ENCODE data around the gene COL23A1. TPM values are rescaled to one million over a fixed set of nuclear protein-coding genes. Genes with fewer than 3 reads are reported as not detected.

COL23A1 gene
- total and polyA plus RNA-seq, 2 experiments from 2014 or later = 4.8 to 8.2 TPM

DNA sequence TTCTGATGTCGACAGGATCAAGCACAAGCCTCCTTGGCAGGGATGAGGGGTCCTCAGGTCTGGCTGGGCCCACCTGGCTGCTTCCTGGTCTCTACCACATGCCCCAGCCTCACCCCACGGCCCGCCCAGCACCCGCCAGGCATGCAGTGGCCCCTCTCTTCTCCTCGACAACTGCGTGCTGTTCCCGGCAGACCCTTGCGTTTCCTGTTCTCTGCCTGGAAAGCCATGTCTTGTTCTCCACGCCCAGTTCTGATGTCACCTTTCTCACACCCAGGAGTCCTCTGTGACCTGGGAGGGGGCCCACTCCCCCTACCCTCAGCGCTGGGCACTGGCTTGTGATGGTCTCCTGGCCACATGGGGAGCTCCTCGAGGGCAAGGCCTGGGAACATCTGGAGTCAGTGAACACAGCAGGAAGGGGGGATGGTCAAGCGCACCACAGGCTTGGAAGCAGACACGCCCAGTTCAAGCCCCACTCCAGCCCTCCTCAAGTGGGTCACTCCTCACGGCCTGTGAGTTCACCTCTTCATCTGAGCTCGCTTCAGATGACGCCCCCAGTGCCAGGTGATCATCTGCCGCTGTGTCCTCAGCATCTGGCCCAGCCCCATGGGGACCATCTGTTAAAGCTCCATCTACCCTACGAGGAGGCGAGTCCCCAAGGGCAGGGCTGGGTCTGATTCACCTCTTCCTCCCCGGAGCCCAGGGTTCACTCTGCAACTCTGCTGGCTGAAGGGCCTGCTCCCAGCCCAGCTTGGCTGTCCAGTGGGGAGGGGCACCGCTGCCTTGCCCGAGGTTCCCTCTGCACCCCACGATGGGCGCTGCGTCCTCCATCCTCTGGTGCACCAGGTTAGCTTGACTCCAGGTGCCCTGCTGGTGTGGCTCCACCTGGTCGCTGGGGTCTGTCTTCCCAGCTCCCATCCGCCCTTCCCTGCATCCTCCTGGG, 224.4 kb downstream of the COL23A1 start:
- H3K36me3 Mint-ChIP-seq (ENCODE audit: low read depth) = peaks cover 15% of the 10 kb centered on the region
- H3K4me2 ChIP-seq = no peak overlapping the region
- no peak overlapping the region for H2AFZ ChIP-seq
- H3K4me3 ChIP-seq = no peak overlapping the region
- ATAC-seq (no peak), DNase-seq (ENCODE audit: low spot score) (no peak)
- H3K27me3 ChIP-seq (ENCODE audit: insufficient read depth) = no peaks in the 10 kb centered on the region
- TF ChIP-seq STAT1 (IDR thresholded peaks at IDR 0.05; ENCODE audit: unreplicated experiment) (no peak), ZNF114 (CRISPR knock-in tag; IDR thresholded peaks at IDR 0.05) (no peak), EZH2phosphoT487 (IDR thresholded peaks at IDR 0.05; ENCODE audit: unreplicated experiment) (no peak), CREB1 (CRISPR knock-in tag; IDR thresholded peaks at IDR 0.05; ENCODE audit: low read depth) (no peak), NANOG (IDR thresholded peaks at IDR 0.05; ENCODE audit: borderline replicate concordance) (no peak), POLR2AphosphoS5 (IDR thresholded peaks at IDR 0.05; ENCODE audit: low read depth) (no peak), ZNF331 (CRISPR knock-in tag; IDR thresholded peaks at IDR 0.05; ENCODE audit: low read depth) (no peak), EZH2 (IDR thresholded peaks at IDR 0.05; ENCODE audit: low read depth, unreplicated experiment) (no peak), JUNB (IDR thresholded peaks at IDR 0.05; ENCODE audit: unreplicated experiment) (no peak)
- TF ChIP-seq, protein P1, sequence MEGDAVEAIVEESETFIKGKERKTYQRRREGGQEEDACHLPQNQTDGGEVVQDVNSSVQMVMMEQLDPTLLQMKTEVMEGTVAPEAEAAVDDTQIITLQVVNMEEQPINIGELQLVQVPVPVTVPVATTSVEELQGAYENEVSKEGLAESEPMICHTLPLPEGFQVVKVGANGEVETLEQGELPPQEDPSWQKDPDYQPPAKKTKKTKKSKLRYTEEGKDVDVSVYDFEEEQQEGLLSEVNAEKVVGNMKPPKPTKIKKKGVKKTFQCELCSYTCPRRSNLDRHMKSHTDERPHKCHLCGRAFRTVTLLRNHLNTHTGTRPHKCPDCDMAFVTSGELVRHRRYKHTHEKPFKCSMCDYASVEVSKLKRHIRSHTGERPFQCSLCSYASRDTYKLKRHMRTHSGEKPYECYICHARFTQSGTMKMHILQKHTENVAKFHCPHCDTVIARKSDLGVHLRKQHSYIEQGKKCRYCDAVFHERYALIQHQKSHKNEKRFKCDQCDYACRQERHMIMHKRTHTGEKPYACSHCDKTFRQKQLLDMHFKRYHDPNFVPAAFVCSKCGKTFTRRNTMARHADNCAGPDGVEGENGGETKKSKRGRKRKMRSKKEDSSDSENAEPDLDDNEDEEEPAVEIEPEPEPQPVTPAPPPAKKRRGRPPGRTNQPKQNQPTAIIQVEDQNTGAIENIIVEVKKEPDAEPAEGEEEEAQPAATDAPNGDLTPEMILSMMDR (conservative IDR thresholded peaks at IDR 0.05; ENCODE audit: low read depth in 2 of 2) = no peak
- TF ChIP-seq, protein P2, sequence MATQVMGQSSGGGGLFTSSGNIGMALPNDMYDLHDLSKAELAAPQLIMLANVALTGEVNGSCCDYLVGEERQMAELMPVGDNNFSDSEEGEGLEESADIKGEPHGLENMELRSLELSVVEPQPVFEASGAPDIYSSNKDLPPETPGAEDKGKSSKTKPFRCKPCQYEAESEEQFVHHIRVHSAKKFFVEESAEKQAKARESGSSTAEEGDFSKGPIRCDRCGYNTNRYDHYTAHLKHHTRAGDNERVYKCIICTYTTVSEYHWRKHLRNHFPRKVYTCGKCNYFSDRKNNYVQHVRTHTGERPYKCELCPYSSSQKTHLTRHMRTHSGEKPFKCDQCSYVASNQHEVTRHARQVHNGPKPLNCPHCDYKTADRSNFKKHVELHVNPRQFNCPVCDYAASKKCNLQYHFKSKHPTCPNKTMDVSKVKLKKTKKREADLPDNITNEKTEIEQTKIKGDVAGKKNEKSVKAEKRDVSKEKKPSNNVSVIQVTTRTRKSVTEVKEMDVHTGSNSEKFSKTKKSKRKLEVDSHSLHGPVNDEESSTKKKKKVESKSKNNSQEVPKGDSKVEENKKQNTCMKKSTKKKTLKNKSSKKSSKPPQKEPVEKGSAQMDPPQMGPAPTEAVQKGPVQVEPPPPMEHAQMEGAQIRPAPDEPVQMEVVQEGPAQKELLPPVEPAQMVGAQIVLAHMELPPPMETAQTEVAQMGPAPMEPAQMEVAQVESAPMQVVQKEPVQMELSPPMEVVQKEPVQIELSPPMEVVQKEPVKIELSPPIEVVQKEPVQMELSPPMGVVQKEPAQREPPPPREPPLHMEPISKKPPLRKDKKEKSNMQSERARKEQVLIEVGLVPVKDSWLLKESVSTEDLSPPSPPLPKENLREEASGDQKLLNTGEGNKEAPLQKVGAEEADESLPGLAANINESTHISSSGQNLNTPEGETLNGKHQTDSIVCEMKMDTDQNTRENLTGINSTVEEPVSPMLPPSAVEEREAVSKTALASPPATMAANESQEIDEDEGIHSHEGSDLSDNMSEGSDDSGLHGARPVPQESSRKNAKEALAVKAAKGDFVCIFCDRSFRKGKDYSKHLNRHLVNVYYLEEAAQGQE (IDR thresholded peaks at IDR 0.05; ENCODE audit: unreplicated experiment) = no peak
- TF ChIP-seq, protein P3, sequence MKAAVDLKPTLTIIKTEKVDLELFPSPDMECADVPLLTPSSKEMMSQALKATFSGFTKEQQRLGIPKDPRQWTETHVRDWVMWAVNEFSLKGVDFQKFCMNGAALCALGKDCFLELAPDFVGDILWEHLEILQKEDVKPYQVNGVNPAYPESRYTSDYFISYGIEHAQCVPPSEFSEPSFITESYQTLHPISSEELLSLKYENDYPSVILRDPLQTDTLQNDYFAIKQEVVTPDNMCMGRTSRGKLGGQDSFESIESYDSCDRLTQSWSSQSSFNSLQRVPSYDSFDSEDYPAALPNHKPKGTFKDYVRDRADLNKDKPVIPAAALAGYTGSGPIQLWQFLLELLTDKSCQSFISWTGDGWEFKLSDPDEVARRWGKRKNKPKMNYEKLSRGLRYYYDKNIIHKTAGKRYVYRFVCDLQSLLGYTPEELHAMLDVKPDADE (IDR thresholded peaks at IDR 0.05) = no peak
- TF ChIP-seq, protein P4, sequence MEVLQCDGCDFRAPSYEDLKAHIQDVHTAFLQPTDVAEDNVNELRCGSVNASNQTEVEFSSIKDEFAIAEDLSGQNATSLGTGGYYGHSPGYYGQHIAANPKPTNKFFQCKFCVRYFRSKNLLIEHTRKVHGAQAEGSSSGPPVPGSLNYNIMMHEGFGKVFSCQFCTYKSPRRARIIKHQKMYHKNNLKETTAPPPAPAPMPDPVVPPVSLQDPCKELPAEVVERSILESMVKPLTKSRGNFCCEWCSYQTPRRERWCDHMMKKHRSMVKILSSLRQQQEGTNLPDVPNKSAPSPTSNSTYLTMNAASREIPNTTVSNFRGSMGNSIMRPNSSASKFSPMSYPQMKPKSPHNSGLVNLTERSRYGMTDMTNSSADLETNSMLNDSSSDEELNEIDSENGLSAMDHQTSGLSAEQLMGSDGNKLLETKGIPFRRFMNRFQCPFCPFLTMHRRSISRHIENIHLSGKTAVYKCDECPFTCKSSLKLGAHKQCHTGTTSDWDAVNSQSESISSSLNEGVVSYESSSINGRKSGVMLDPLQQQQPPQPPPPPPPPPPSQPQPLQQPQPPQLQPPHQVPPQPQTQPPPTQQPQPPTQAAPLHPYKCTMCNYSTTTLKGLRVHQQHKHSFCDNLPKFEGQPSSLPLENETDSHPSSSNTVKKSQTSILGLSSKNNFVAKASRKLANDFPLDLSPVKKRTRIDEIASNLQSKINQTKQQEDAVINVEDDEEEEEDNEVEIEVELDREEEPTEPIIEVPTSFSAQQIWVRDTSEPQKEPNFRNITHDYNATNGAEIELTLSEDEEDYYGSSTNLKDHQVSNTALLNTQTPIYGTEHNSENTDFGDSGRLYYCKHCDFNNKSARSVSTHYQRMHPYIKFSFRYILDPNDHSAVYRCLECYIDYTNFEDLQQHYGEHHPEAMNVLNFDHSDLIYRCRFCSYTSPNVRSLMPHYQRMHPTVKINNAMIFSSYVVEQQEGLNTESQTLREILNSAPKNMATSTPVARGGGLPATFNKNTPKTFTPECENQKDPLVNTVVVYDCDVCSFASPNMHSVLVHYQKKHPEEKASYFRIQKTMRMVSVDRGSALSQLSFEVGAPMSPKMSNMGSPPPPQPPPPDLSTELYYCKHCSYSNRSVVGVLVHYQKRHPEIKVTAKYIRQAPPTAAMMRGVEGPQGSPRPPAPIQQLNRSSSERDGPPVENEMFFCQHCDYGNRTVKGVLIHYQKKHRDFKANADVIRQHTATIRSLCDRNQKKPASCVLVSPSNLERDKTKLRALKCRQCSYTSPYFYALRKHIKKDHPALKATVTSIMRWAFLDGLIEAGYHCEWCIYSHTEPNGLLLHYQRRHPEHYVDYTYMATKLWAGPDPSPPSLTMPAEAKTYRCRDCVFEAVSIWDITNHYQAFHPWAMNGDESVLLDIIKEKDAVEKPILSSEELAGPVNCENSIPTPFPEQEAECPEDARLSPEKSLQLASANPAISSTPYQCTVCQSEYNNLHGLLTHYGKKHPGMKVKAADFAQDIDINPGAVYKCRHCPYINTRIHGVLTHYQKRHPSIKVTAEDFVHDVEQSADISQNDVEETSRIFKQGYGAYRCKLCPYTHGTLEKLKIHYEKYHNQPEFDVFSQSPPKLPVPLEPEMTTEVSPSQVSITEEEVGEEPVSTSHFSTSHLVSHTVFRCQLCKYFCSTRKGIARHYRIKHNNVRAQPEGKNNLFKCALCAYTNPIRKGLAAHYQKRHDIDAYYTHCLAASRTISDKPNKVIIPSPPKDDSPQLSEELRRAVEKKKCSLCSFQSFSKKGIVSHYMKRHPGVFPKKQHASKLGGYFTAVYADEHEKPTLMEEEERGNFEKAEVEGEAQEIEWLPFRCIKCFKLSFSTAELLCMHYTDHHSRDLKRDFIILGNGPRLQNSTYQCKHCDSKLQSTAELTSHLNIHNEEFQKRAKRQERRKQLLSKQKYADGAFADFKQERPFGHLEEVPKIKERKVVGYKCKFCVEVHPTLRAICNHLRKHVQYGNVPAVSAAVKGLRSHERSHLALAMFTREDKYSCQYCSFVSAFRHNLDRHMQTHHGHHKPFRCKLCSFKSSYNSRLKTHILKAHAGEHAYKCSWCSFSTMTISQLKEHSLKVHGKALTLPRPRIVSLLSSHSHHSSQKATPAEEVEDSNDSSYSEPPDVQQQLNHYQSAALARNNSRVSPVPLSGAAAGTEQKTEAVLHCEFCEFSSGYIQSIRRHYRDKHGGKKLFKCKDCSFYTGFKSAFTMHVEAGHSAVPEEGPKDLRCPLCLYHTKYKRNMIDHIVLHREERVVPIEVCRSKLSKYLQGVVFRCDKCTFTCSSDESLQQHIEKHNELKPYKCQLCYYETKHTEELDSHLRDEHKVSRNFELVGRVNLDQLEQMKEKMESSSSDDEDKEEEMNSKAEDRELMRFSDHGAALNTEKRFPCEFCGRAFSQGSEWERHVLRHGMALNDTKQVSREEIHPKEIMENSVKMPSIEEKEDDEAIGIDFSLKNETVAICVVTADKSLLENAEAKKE (CRISPR knock-in tag; IDR thresholded peaks at IDR 0.05) = no peak
- H3K79me2 ChIP-seq (replicated peaks; ENCODE audit: insufficient read depth) = no peaks in the 10 kb centered on the region
- peaks cover 7% of the 10 kb centered on the region for H3K4me1 Mint-ChIP-seq
- no peaks in the 10 kb centered on the region for H3K9me2 ChIP-seq (ENCODE audit: insufficient read depth)
- H3K4me1 ChIP-seq (ENCODE audit: insufficient read depth) = no peaks in the 10 kb centered on the region
- H3K4me3 Mint-ChIP-seq = no peak overlapping the region
- H3K27me3 Mint-ChIP-seq (ENCODE audit: insufficient read depth, low read depth, poor library complexity) = peaks cover 16% of the 10 kb centered on the region
- H3K27ac ChIP-seq (ENCODE audit: low read depth) = no peak overlapping the region
- H3F3A ChIP-seq (replicated peaks; ENCODE audit: low read depth) = no peaks in the 10 kb centered on the region
- no peaks in the 10 kb centered on the region for H3K36me3 ChIP-seq (ENCODE audit: insufficient read depth)
- no peaks in the 10 kb centered on the region for H4K20me1 ChIP-seq (replicated peaks; ENCODE audit: insufficient read depth)
- no peak overlapping the region for H3K27ac Mint-ChIP-seq
- peaks cover 19% of the 10 kb centered on the region for H3K9me3 Mint-ChIP-seq

Data from GM23338 (cell line).